ENCODE results near the gene ATP2A3.

The ATP2A3 gene

GRCh38 chr17:3896968-3897235 lies 67.3 kb downstream of the ATP2A3 start:
- H3K9me3 ChIP-seq (ENCODE audit: low read depth, low read length), result no peaks in the 10 kb centered on the region
- no peak overlapping the region for H3K4me3 ChIP-seq
- TF ChIP-seq EZH2 (IDR thresholded peaks at IDR 0.05) (no peak), POLR2AphosphoS5 (IDR thresholded peaks at IDR 0.05; ENCODE audit: borderline replicate concordance, low read depth, low read length) (no peak), FOXP2 (optimal IDR thresholded peaks at IDR 0.05; ENCODE audit: control extremely low read depth, extremely low read length, insufficient read depth) (no peak)
- H3K9ac ChIP-seq (ENCODE audit: insufficient read length), result no peak overlapping the region
- DNase-seq (ENCODE audit: low read depth, low spot score), result no peak
- no peak overlapping the region for H3K27ac ChIP-seq
- H3K36me3 ChIP-seq (ENCODE audit: insufficient read depth, low read length), result no peaks in the 10 kb centered on the region

- Histone ChIP-seq H3K4me3 (no peak overlapping the region), H3K27ac (no peak overlapping the region), H3K36me3 (ENCODE audit: insufficient read depth, low read length) (no peaks in the 10 kb centered on the region), H3K9me3 (ENCODE audit: low read depth, low read length) (no peaks in the 10 kb centered on the region), H3K9ac (ENCODE audit: insufficient read length) (no peak overlapping the region)
- no peak for TF ChIP-seq POLR2AphosphoS5 (IDR thresholded peaks at IDR 0.05; ENCODE audit: borderline replicate concordance, low read depth, low read length)
- no peak for TF ChIP-seq EZH2 (IDR thresholded peaks at IDR 0.05)
- no peak for TF ChIP-seq FOXP2 (optimal IDR thresholded peaks at IDR 0.05; ENCODE audit: control extremely low read depth, extremely low read length, insufficient read depth)
- no peak for DNase-seq (ENCODE audit: low read depth, low spot score)
These were observed 67.9 kb downstream of the ATP2A3 start for GRCh38 chr17:3896108-3896967.

GRCh38 chr17:3895354-3895753 lies 68.9 kb downstream of the ATP2A3 start:
- H3K36me3 ChIP-seq (ENCODE audit: insufficient read depth, low read length), result no peaks in the 10 kb centered on the region
- H3K27ac ChIP-seq, result no peak overlapping the region
- TF ChIP-seq FOXP2 (optimal IDR thresholded peaks at IDR 0.05; ENCODE audit: control extremely low read depth, extremely low read length, insufficient read depth), result no peak
- TF ChIP-seq EZH2 (IDR thresholded peaks at IDR 0.05), result no peak
- no peak for TF ChIP-seq POLR2AphosphoS5 (IDR thresholded peaks at IDR 0.05; ENCODE audit: borderline replicate concordance, low read depth, low read length)
- H3K9me3 ChIP-seq (ENCODE audit: low read depth, low read length), result no peaks in the 10 kb centered on the region
- H3K4me3 ChIP-seq, result no peak overlapping the region
- H3K9ac ChIP-seq (ENCODE audit: insufficient read length), result no peak overlapping the region
- DNase-seq (ENCODE audit: low read depth, low spot score), result no peak

GRCh38 chr17:3894911-3895343 lies 69.3 kb downstream of the ATP2A3 start:
- TF ChIP-seq FOXP2 (optimal IDR thresholded peaks at IDR 0.05; ENCODE audit: control extremely low read depth, extremely low read length, insufficient read depth), result no peak
- no peak for TF ChIP-seq EZH2 (IDR thresholded peaks at IDR 0.05)
- TF ChIP-seq POLR2AphosphoS5 (IDR thresholded peaks at IDR 0.05; ENCODE audit: borderline replicate concordance, low read depth, low read length), result no peak
- H3K9ac ChIP-seq (ENCODE audit: insufficient read length), result no peak overlapping the region
- H3K27ac ChIP-seq, result 0 out of 2 replicates have a peak overlapping the region, but pooled peaks have one; percentile 31
- no peak for DNase-seq (ENCODE audit: low read depth, low spot score)
- H3K4me3 ChIP-seq, result no peak overlapping the region
- H3K9me3 ChIP-seq (ENCODE audit: low read depth, low read length), result no peaks in the 10 kb centered on the region
- H3K36me3 ChIP-seq (ENCODE audit: insufficient read depth, low read length), result no peaks in the 10 kb centered on the region

GRCh38 chr17:3894188-3894587 lies 70.0 kb downstream of the ATP2A3 start:
- no peak overlapping the region for H3K27ac ChIP-seq
- no peak for DNase-seq (ENCODE audit: low read depth, low spot score)
- TF ChIP-seq EZH2 (IDR thresholded peaks at IDR 0.05) (no peak), FOXP2 (optimal IDR thresholded peaks at IDR 0.05; ENCODE audit: control extremely low read depth, extremely low read length, insufficient read depth) (no peak), POLR2AphosphoS5 (IDR thresholded peaks at IDR 0.05; ENCODE audit: borderline replicate concordance, low read depth, low read length) (no peak)
- H3K9ac ChIP-seq (ENCODE audit: insufficient read length), result no peak overlapping the region
- no peaks in the 10 kb centered on the region for H3K36me3 ChIP-seq (ENCODE audit: insufficient read depth, low read length)
- no peaks in the 10 kb centered on the region for H3K9me3 ChIP-seq (ENCODE audit: low read depth, low read length)
- H3K4me3 ChIP-seq, result no peak overlapping the region

GRCh38 chr17:3893720-3894116 lies 70.5 kb downstream of the ATP2A3 start:
- Histone ChIP-seq H3K36me3 (ENCODE audit: insufficient read depth, low read length) (no peaks in the 10 kb centered on the region), H3K4me3 (peak overlapping the region; percentile 85; the same call in 1 of the 2 replicates), H3K9ac (ENCODE audit: insufficient read length) (no peak overlapping the region), H3K9me3 (ENCODE audit: low read depth, low read length) (no peaks in the 10 kb centered on the region), H3K27ac (no peak overlapping the region)
- TF ChIP-seq EZH2 (IDR thresholded peaks at IDR 0.05) (no peak), FOXP2 (optimal IDR thresholded peaks at IDR 0.05; ENCODE audit: control extremely low read depth, extremely low read length, insufficient read depth) (no peak), POLR2AphosphoS5 (IDR thresholded peaks at IDR 0.05; ENCODE audit: borderline replicate concordance, low read depth, low read length) (no peak)
- no peak for DNase-seq (ENCODE audit: low read depth, low spot score)

- Histone ChIP-seq H3K4me3 (peak within 1 kb of the TSS; percentile 92), H3K9me3 (ENCODE audit: low read depth, low read length) (no peaks in the 10 kb centered on the region), H3K9ac (ENCODE audit: insufficient read length) (peak within 1 kb of the TSS; percentile 32), H3K36me3 (ENCODE audit: insufficient read depth, low read length) (no peaks in the 10 kb centered on the region), H3K27ac (no peak within 1 kb of the TSS)
- no peak for DNase-seq (ENCODE audit: low read depth, low spot score)
- TF ChIP-seq EZH2 (IDR thresholded peaks at IDR 0.05) (no peak), POLR2AphosphoS5 (IDR thresholded peaks at IDR 0.05; ENCODE audit: borderline replicate concordance, low read depth, low read length) (peak; percentile 27; the same call in 1 of the 2 replicates)
These were observed 71.1 kb downstream of the ATP2A3 start, which contains the start of gene CAMKK1 for GRCh38 chr17:3893003-3893719. TSS of gene CAMKK1 (minus strand) at chr17:3893053. CDS start at chr17:3885687, 7,366 bp downstream.
